ENCODE results near the gene THUMPD2.
"Not testable (repeated sequence)": the region's sequence is repeated elsewhere in the genome, so short reads cannot be mapped to it uniquely, and the experiment has no call there.

The THUMPD2 gene

GRCh38 chr2:39730276-39730675 lies 48.8 kb downstream of the THUMPD2 start:
- no peak overlapping the region for H2AFZ ChIP-seq (ENCODE audit: low read length)
- TF ChIP-seq CTCF (conservative IDR thresholded peaks at IDR 0.05; ENCODE audit: low read length) (no peak), EZH2phosphoT487 (IDR thresholded peaks at IDR 0.05; ENCODE audit: borderline replicate concordance) (no peak)
- no peak overlapping the region for H3K4me2 ChIP-seq (ENCODE audit: low read depth, low read length, poor library complexity, severe bottlenecking)
- no peak overlapping the region for H3K4me3 ChIP-seq (ENCODE audit: low read length, poor library complexity, severe bottlenecking)
- no peaks in the 10 kb centered on the region for H3F3A ChIP-seq (ENCODE audit: low read depth)
- H3K27me3 ChIP-seq (ENCODE audit: insufficient read depth, low read length, poor library complexity, severe bottlenecking): no peaks in the 10 kb centered on the region
- no peak overlapping the region for H3K9ac ChIP-seq (ENCODE audit: low read depth, low read length, poor library complexity, severe bottlenecking)
- H3K9me3 ChIP-seq (ENCODE audit: insufficient read depth, low read depth, low read length): no peaks in the 10 kb centered on the region
- no peaks in the 10 kb centered on the region for H3K9me2 ChIP-seq (replicated peaks; ENCODE audit: low read depth, low read length)
- peaks cover 16% of the 10 kb centered on the region; the same call in 1 of the 2 replicates for H3K36me3 ChIP-seq (ENCODE audit: insufficient read depth, low read length)
- peaks cover 7% of the 10 kb centered on the region for H3K4me1 ChIP-seq (ENCODE audit: insufficient read depth, low read length, poor library complexity, severe bottlenecking)
- H4K20me1 ChIP-seq (ENCODE audit: insufficient read depth, low read length, poor library complexity, severe bottlenecking): no peaks in the 10 kb centered on the region
- H3K79me2 ChIP-seq (ENCODE audit: insufficient read depth, low read length): 0 out of 2 replicates have a peak, but pooled peaks cover 5% of the 10 kb centered on the region

- Histone ChIP-seq H3F3A (ENCODE audit: low read depth) (no peaks in the 10 kb centered on the region), H3K9me2 (replicated peaks; ENCODE audit: low read depth, low read length) (no peaks in the 10 kb centered on the region), H3K4me1 (ENCODE audit: insufficient read depth, low read length, poor library complexity, severe bottlenecking) (peaks cover 7% of the 10 kb centered on the region), H3K9me3 (ENCODE audit: insufficient read depth, low read depth, low read length) (no peaks in the 10 kb centered on the region), H3K79me2 (ENCODE audit: insufficient read depth, low read length) (no peaks in the 10 kb centered on the region), H4K20me1 (ENCODE audit: insufficient read depth, low read length, poor library complexity, severe bottlenecking) (no peaks in the 10 kb centered on the region), H3K27me3 (ENCODE audit: insufficient read depth, low read length, poor library complexity, severe bottlenecking) (no peaks in the 10 kb centered on the region), H3K36me3 (ENCODE audit: insufficient read depth, low read length) (peaks cover 3% of the 10 kb centered on the region; the same call in 1 of the 2 replicates), H3K9ac (ENCODE audit: low read depth, low read length, poor library complexity, severe bottlenecking) (no peak overlapping the region), H3K4me3 (ENCODE audit: low read length, poor library complexity, severe bottlenecking) (no peak overlapping the region), H3K4me2 (ENCODE audit: low read depth, low read length, poor library complexity, severe bottlenecking) (no peak overlapping the region), H2AFZ (ENCODE audit: low read length) (no peak overlapping the region)
- TF ChIP-seq CTCF (conservative IDR thresholded peaks at IDR 0.05; ENCODE audit: low read length): peak; percentile 94
- no peak for TF ChIP-seq EZH2phosphoT487 (IDR thresholded peaks at IDR 0.05; ENCODE audit: borderline replicate concordance)
These were observed 50.1 kb downstream of the THUMPD2 start for GRCh38 chr2:39728941-39729351.

DNA sequence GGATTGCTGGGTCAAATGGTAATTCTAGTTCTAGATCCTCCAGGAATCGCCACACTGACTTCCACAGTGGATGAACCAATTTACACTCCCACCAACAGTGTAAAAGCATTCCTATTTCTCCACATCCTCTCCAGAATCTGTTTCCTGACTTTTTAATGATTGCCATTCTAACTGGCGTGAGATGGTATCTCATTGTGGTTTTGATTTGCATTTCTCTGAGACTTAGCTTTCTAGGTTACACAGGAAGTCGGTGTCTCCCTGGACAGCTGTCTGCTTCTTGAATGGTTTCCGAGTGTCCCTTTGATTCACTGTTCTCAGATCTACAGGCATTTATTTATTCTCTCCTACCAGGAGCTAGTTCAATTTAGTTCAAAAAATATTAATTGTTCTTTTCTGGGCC lies 51.0 kb downstream of the THUMPD2 start:
- H3F3A ChIP-seq (ENCODE audit: low read depth); H3K9me2 ChIP-seq (replicated peaks; ENCODE audit: low read depth, low read length); H3K4me1 ChIP-seq (ENCODE audit: insufficient read depth, low read length, poor library complexity, severe bottlenecking); H3K36me3 ChIP-seq (ENCODE audit: insufficient read depth, low read length); H3K4me3 ChIP-seq (ENCODE audit: low read length, poor library complexity, severe bottlenecking); H3K4me2 ChIP-seq (ENCODE audit: low read depth, low read length, poor library complexity, severe bottlenecking); H3K9me3 ChIP-seq (ENCODE audit: insufficient read depth, low read depth, low read length); H3K79me2 ChIP-seq (ENCODE audit: insufficient read depth, low read length); H4K20me1 ChIP-seq (ENCODE audit: insufficient read depth, low read length, poor library complexity, severe bottlenecking); H3K9ac ChIP-seq (ENCODE audit: low read depth, low read length, poor library complexity, severe bottlenecking); H3K27me3 ChIP-seq (ENCODE audit: insufficient read depth, low read length, poor library complexity, severe bottlenecking); H2AFZ ChIP-seq (ENCODE audit: low read length): not testable (repeated sequence)
- 0 out of 2 replicates have a peak, but pooled peaks have one; percentile 28 for TF ChIP-seq EZH2phosphoT487 (IDR thresholded peaks at IDR 0.05; ENCODE audit: borderline replicate concordance)

DNA sequence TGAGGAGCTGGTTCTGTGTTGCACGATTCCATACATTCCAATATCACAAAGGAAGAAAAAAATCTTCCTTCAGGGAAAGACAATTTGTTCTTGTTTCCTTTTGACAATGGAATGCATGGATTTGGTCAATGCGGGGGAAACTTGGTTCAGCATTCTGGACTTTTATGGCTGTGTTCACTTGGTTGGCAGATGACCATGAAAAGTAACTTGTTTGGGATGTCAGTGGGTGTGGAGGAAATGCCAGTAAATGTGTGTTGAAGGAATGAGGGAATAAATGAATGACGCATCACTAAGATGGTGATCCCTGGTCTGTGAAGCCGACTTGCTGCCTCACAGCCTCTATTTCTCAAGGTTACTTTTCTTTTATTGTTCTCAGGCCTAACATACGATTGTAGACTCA lies 53.7 kb downstream of the THUMPD2 start:
- H4K20me1 ChIP-seq (ENCODE audit: insufficient read depth, low read length, poor library complexity, severe bottlenecking): no peaks in the 10 kb centered on the region
- H2AFZ ChIP-seq (ENCODE audit: low read length): no peak overlapping the region
- no peaks in the 10 kb centered on the region for H3K36me3 ChIP-seq (ENCODE audit: insufficient read depth, low read length)
- H3K9me3 ChIP-seq (ENCODE audit: insufficient read depth, low read depth, low read length): no peaks in the 10 kb centered on the region
- H3K4me3 ChIP-seq (ENCODE audit: low read length, poor library complexity, severe bottlenecking): no peak overlapping the region
- H3K79me2 ChIP-seq (ENCODE audit: insufficient read depth, low read length): no peaks in the 10 kb centered on the region
- H3K9ac ChIP-seq (ENCODE audit: low read depth, low read length, poor library complexity, severe bottlenecking): no peak overlapping the region
- TF ChIP-seq EZH2phosphoT487 (IDR thresholded peaks at IDR 0.05; ENCODE audit: borderline replicate concordance) (no peak), CTCF (conservative IDR thresholded peaks at IDR 0.05; ENCODE audit: low read length) (no peak)
- H3K4me1 ChIP-seq (ENCODE audit: insufficient read depth, low read length, poor library complexity, severe bottlenecking): peaks cover 7% of the 10 kb centered on the region
- no peaks in the 10 kb centered on the region for H3F3A ChIP-seq (ENCODE audit: low read depth)
- H3K4me2 ChIP-seq (ENCODE audit: low read depth, low read length, poor library complexity, severe bottlenecking): no peak overlapping the region
- no peaks in the 10 kb centered on the region for H3K27me3 ChIP-seq (ENCODE audit: insufficient read depth, low read length, poor library complexity, severe bottlenecking)
- no peaks in the 10 kb centered on the region for H3K9me2 ChIP-seq (replicated peaks; ENCODE audit: low read depth, low read length)
